Prostate gland (tissue), 2 donors: Measurements from ENCODE around the gene PPP1R13B.

ENCODE experiments used
- CTCF ChIP-seq, 4 experiments: fragments of 200-600 bp in 2 of 4; fragments of 450-650 bp in 2 of 4; sonication (generic) in 2 of 4; IDR thresholded peaks; 1 replicate in 3 of 4; 2 replicates in 1 of 4; pipeline ENCODE4 v1.5.1; 2016 to 2019; ENCODE audit warnings: antibody characterized with exemption in 4 of 4, mild to moderate bottlenecking in 2 of 4, moderate library complexity in 2 of 4
- POLR2A ChIP-seq: fragments of 450-650 bp; IDR thresholded peaks from one replicate; pipeline ENCODE4 v1.6.1; 2016; ENCODE audit warnings: antibody characterized with exemption, mild to moderate bottlenecking

DNA sequence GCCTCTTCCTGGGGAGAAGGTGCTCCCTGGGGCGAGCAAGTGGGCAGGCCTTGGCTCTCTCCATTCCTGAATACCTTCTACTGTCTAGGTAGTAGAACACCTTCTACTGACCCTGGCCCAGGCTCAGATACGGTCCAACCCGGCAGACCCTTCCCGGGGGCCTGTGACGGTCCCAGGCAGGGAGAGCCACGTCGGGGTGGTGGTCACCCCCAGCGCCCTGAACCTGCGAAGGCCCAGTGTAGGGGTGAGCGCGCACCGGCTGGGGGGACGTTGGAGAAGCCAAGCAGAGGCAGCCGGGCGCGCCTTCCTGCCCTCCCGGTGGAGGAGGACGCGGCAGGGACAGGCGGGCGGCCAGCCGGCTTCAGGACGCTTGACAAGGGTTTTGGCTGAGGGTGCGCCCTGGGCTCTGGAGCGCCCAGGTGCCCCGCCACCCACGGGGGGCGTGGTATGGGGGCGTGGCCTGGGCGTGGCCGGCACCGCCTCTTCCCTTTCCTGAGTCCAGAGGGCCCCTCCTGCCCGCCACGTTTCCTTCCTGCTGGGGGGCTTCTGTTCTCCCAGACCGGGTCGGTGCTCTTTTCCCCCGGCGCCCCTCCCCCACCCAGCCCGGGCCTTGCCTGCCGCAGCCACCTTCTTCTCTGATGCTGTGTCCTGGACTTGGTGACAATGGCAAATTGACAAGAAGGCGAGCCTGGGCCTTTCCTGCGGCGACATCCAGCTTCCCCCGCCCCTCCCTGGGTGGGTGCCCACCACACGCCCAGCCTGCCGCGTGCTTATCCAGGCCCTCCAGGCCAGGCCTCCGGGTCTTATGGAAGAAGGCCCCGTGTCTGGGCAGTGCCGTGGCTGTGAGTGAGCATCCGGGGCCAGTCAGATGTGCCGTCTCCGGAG, 24.5 kb upstream of the PPP1R13B start:
- peak; percentile 74 for TF ChIP-seq POLR2A
- TF ChIP-seq CTCF (IDR thresholded peaks at IDR 0.05): no peak
